IMR-90 (cell line): ENCODE measurements around the gene SLC35C1. TPM values are rescaled to one million over a fixed set of nuclear protein-coding genes. Genes with fewer than 3 reads are reported as not detected.

ENCODE experiments used
- ATAC-seq: fragments of 200-7000 bp; cut with Tn5 transposase; 2 replicates; pipeline ENCODE4 v1.9.1; 2020; ENCODE audit warnings: low read depth, mild to moderate bottlenecking, moderate library complexity
- BruUV-seq: library from RNA; stranded (reverse); fragments of 400-500 nt; replicated peaks from 2 replicates; lab custom pipeline; 2021; lab: Mats Ljungman, UMichigan
- CTCF ChIA-PET: fragments of 300-600 bp; formaldehyde crosslinking; extraction: SDS; loops from one replicate; lab custom pipeline; 2021; ENCODE audit warnings: antibody characterized with exemption; lab: Yijun Ruan, JAX
- POLR2A ChIA-PET: fragments of 300-600 bp; sonication (Branson Sonifier 250); formaldehyde crosslinking; loops from one replicate; lab custom pipeline; 2022; ENCODE audit warnings: antibody characterized with exemption; ENCODE audit not compliant: unreplicated experiment; lab: Charles Lee
- DNase-seq: peaks from one replicate; pipeline ENCODE4 v3.0.0; 2013
- H2AFZ ChIP-seq: replicated peaks from 2 replicates; pipeline ENCODE3; 2013; ENCODE audit warnings: low read length, mild to moderate bottlenecking; ENCODE audit not compliant: poor library complexity
- H2AK5ac ChIP-seq: 2 replicates; pipeline ENCODE4 v1.6.1; 2013; ENCODE audit warnings: low read depth, low read length, inconsistent platforms
- H2AK9ac ChIP-seq: replicated peaks from 2 replicates; pipeline ENCODE3; 2013; ENCODE audit warnings: mild to moderate bottlenecking, low read depth, low read length, moderate library complexity; ENCODE audit not compliant: poor library complexity
- H2BK120ac ChIP-seq: 2 replicates; pipeline ENCODE4 v1.6.1; 2013; ENCODE audit warnings: low read depth, low read length, inconsistent platforms
- H2BK15ac ChIP-seq: 3 replicates; pipeline ENCODE4 v1.6.1; 2013; ENCODE audit warnings: low read depth, low read length, inconsistent platforms
- H2BK20ac ChIP-seq: 2 replicates; pipeline ENCODE4 v1.6.1; 2013; ENCODE audit warnings: low read depth, mild to moderate bottlenecking, inconsistent platforms, low read length, moderate library complexity
- H2BK5ac ChIP-seq: 2 replicates; pipeline ENCODE4 v1.6.1; 2013; ENCODE audit warnings: mild to moderate bottlenecking, low read depth, low read length, inconsistent platforms; ENCODE audit not compliant: poor library complexity, severe bottlenecking
- H3K14ac ChIP-seq: replicated peaks from 2 replicates; pipeline ENCODE4 v1.6.1; 2013; ENCODE audit warnings: low read depth, low read length, inconsistent platforms
- H3K18ac ChIP-seq: 2 replicates; pipeline ENCODE4 v1.6.1; 2013; ENCODE audit warnings: low read depth, low read length, control low read depth
- H3K23ac ChIP-seq: 2 replicates; pipeline ENCODE4 v1.6.1; 2013; ENCODE audit warnings: low read depth, low read length, inconsistent platforms
- H3K27ac ChIP-seq: 2 replicates; pipeline ENCODE4 v1.5.1; 2013; ENCODE audit warnings: mild to moderate bottlenecking, control low read depth, low read length; ENCODE audit not compliant: insufficient read depth
- H3K27me3 ChIP-seq: 2 replicates; pipeline ENCODE4 v1.6.1; 2013; ENCODE audit warnings: low read length; ENCODE audit not compliant: control insufficient read depth, insufficient read depth
- H3K36me3 ChIP-seq: 2 replicates; pipeline ENCODE4 v1.6.1; 2013; ENCODE audit warnings: low read length, mixed read lengths; ENCODE audit not compliant: control insufficient read depth, insufficient read depth
- H3K4ac ChIP-seq: 2 replicates; pipeline ENCODE4 v1.6.1; 2013; ENCODE audit warnings: low read depth, low read length, inconsistent platforms
- H3K4me1 ChIP-seq: 2 replicates; pipeline ENCODE4 v1.6.1; 2013; ENCODE audit warnings: low read length, mixed read lengths; ENCODE audit not compliant: control insufficient read depth, insufficient read depth
- H3K4me2 ChIP-seq: 2 replicates; pipeline ENCODE4 v1.6.1; 2013; ENCODE audit warnings: low read depth, mild to moderate bottlenecking, control low read depth, low read length, moderate library complexity
- H3K4me3 ChIP-seq: 2 replicates; pipeline ENCODE4 v1.5.1; 2013; ENCODE audit warnings: low read depth, mild to moderate bottlenecking, control low read depth, low read length, moderate library complexity; ENCODE audit not compliant: insufficient read depth
- H3K56ac ChIP-seq: 2 replicates; pipeline ENCODE4 v1.6.1; 2013; ENCODE audit warnings: low read length, inconsistent platforms; ENCODE audit not compliant: insufficient read depth; ENCODE audit errors: extremely low read depth
- H3K79me1 ChIP-seq, 2 experiments: 2 replicates each; pipeline ENCODE4 v1.6.1; 2013; ENCODE audit warnings: low read length in 2 of 2, inconsistent platforms in 1 of 2, low read depth in 1 of 2
- H3K9ac ChIP-seq: 2 replicates; pipeline ENCODE4 v1.6.1; 2013; ENCODE audit warnings: low read depth, low read length, control low read depth
- H3K9me1 ChIP-seq: 2 replicates; pipeline ENCODE4 v1.6.1; 2013; ENCODE audit warnings: low read length, inconsistent platforms; ENCODE audit not compliant: insufficient read depth
- H3K9me3 ChIP-seq: 2 replicates; pipeline ENCODE4 v1.6.1; 2013; ENCODE audit warnings: low read length; ENCODE audit not compliant: control insufficient read depth, insufficient read depth
- H4K20me1 ChIP-seq: 2 replicates; pipeline ENCODE4 v1.6.1; 2013; ENCODE audit warnings: low read length, inconsistent platforms; ENCODE audit not compliant: insufficient read depth
- H4K5ac ChIP-seq: 2 replicates; pipeline ENCODE4 v1.6.1; 2013; ENCODE audit warnings: mild to moderate bottlenecking, low read depth, low read length, control low read depth
- H4K8ac ChIP-seq, 2 experiments: 2 replicates each; pipeline ENCODE4 v1.6.1; 2013; ENCODE audit warnings: low read depth in 2 of 2, low read length in 2 of 2, control low read depth in 1 of 2, inconsistent platforms in 1 of 2
- H4K91ac ChIP-seq: 2 replicates; pipeline ENCODE4 v1.6.1; 2013; ENCODE audit warnings: low read depth, low read length, inconsistent platforms; ENCODE audit not compliant: insufficient read depth
- BHLHE40 ChIP-seq: fragments of 150-350 bp; IDR thresholded peaks from 2 replicates; pipeline ENCODE4 v1.6.1; 2016; ENCODE audit warnings: mild to moderate bottlenecking, low read depth, low read length
- CEBPB ChIP-seq: IDR thresholded peaks from 2 replicates; pipeline ENCODE4 v1.6.1; 2012; ENCODE audit warnings: low read depth, low read length, improper control_type of control experiment
- CHD1 ChIP-seq: IDR thresholded peaks from 2 replicates; pipeline ENCODE4 v1.6.1; 2012; ENCODE audit warnings: low read depth, low read length, improper control_type of control experiment
- FOS ChIP-seq: fragments of 150-350 bp; IDR thresholded peaks from 2 replicates; pipeline ENCODE4 v1.6.1; 2016; ENCODE audit warnings: low read depth, low read length
- MAFK ChIP-seq: IDR thresholded peaks from 2 replicates; pipeline ENCODE4 v1.6.1; 2012; ENCODE audit warnings: low read depth, low read length, improper control_type of control experiment
- MAZ ChIP-seq: IDR thresholded peaks from 2 replicates; pipeline ENCODE4 v1.6.1; 2012; ENCODE audit warnings: low read depth, mild to moderate bottlenecking, low read length, improper control_type of control experiment, moderate library complexity, borderline replicate concordance
- MXI1 ChIP-seq: IDR thresholded peaks from 2 replicates; pipeline ENCODE4 v1.6.1; 2012; ENCODE audit warnings: low read depth, mild to moderate bottlenecking, low read length, moderate library complexity, borderline replicate concordance
- NFE2L2 ChIP-seq: fragments of 150-350 bp; IDR thresholded peaks from 2 replicates; pipeline ENCODE4 v1.6.1; 2016; ENCODE audit warnings: low read depth, mild to moderate bottlenecking, low read length
- POLR2A ChIP-seq: IDR thresholded peaks from 2 replicates; pipeline ENCODE4 v1.6.1; 2012; ENCODE audit warnings: mild to moderate bottlenecking, low read depth, low read length
- RAD21 ChIP-seq: IDR thresholded peaks from 2 replicates; pipeline ENCODE4 v1.6.1; 2012; ENCODE audit warnings: low read length, improper control_type of control experiment
- RCOR1 ChIP-seq: IDR thresholded peaks from 2 replicates; pipeline ENCODE4 v1.6.1; 2012; ENCODE audit warnings: mild to moderate bottlenecking, low read length, improper control_type of control experiment; ENCODE audit not compliant: insufficient replicate concordance
- RFX5 ChIP-seq: IDR thresholded peaks from 2 replicates; pipeline ENCODE4 v1.8.0; 2012; ENCODE audit warnings: low read depth, mild to moderate bottlenecking, low read length, moderate library complexity
- SMC3 ChIP-seq: fragments of 150-350 bp; IDR thresholded peaks from 2 replicates; pipeline ENCODE4 v1.6.1; 2016; ENCODE audit warnings: low read depth, mild to moderate bottlenecking, antibody characterized with exemption, low read length, moderate library complexity
- WGBS, 2 experiments: methylation state at CpG; one replicate each; pipeline versions ENCODE4 v1.1.5 to v1.1.7; 2013; ENCODE audit warnings: missing lambda C conversion rate in 2 of 2; ENCODE audit not compliant: insufficient read length in 1 of 2; ENCODE audit errors: extremely low coverage in 2 of 2; 5-methylcytosine and 5-hydroxymethylcytosine counted together
- dilution Hi-C: fragments of 300-500 bp; cut with HindIII; formaldehyde crosslinking; loops from one replicate; pipeline ENCODE4 v1.14.3; 2018; ENCODE audit warnings: low sequenced_read_pairs; ENCODE audit not compliant: unreplicated experiment
- in situ Hi-C: fragments of 300-500 bp; cut with MboI; formaldehyde crosslinking; loops from 3 replicates; pipeline ENCODE4 v1.14.3; 2019; ENCODE audit warnings: low sequenced_read_pairs, inconsistent platforms, mixed read lengths
- intact Hi-C: fragments of 100-400 bp; cut with micrococcal nuclease; formaldehyde crosslinking; loops from 2 replicates; pipeline ENCODE4 v1.10.0; 2022
- polyA plus RNA-seq, 3 experiments: library from polyadenylated mRNA; depleted of rRNA; stranded (reverse); fragments of >200 nt; gene quantifications; 2 replicates each; pipeline ENCODE4 v1.2.3, GENCODE V29; 2012; ENCODE audit warnings: low replicate concordance in 1 of 3
- total RNA-seq: library from RNA; depleted of rRNA; stranded (reverse); fragments of >200 nt; gene quantifications from 2 replicates; pipeline ENCODE4 v1.2.3, GENCODE V29; 2012
- TF ChIP-seq, protein P1 (sequence below): conservative IDR thresholded peaks from 2 replicates; pipeline ENCODE4 v1.5.1; 2012; ENCODE audit warnings: mild to moderate bottlenecking, low read depth, low read length, improper control_type of control experiment
- TF ChIP-seq, protein P2 (sequence below): fragments of 150-350 bp; IDR thresholded peaks from 2 replicates; pipeline ENCODE4 v1.6.1; 2017; ENCODE audit warnings: mild to moderate bottlenecking, antibody characterized with exemption, low read length, low read depth
- TF ChIP-seq, protein P3 (sequence below): fragments of 150-350 bp; IDR thresholded peaks from 2 replicates; pipeline ENCODE4 v1.6.1; 2016; ENCODE audit warnings: low read depth, mild to moderate bottlenecking, low read length, moderate library complexity, borderline replicate concordance

SLC35C1 gene
- total and polyA plus RNA-seq, 2 of the 4 experiments (the other 2 are of a cell fraction) = 4.3 to 27.1 TPM

DNA sequence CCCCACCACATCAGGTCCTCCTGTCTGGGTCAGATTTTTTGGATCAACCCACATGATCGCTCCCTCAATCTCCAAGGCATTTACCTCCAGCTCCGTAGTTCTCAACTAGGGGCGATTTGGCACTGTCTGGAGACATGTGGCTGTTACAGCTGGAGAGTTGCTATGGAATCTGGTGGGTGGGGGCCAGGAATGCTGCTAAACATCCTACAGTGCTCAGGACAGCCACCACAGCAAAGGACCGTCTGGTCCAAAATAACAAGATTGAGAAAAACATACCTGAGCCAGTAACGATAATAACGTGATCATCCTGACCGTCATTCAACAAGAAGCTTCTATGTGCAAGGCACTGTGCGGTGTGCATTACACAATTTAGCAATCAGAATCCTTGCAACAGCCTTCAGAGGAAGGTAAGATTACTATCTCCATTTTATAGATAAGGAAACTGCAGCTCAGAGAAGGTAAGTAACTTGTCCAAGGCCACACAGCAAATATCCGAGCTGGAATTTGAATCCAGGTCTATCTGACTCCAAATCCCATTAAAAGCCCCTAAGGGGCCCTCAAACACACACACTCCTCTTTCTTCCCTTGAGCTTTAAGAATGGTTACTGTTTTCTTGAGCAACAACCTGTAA lies 28.0 kb downstream of the SLC35C1 start:
- no TSS peak for BruUV-seq
- Histone ChIP-seq H3K18ac (no peak overlapping the region), H3K23ac (no peak overlapping the region), H4K5ac (no peak overlapping the region), H4K8ac (no peak overlapping the region), H3K4me1 (no peaks in the 10 kb centered on the region), H3K9ac (no peak overlapping the region), H3K36me3 (no peaks in the 10 kb centered on the region), H3K4me3 (no peak overlapping the region), H3K14ac (no peak overlapping the region), H3K4ac (no peak overlapping the region), H3K27ac (no peak overlapping the region), H3K4me2 (no peak overlapping the region), H4K20me1 (no peaks in the 10 kb centered on the region), H3K56ac (no peak overlapping the region), H2BK20ac (no peak overlapping the region), H2BK5ac (no peak overlapping the region), H4K91ac (no peak overlapping the region), H2AK9ac (no peak overlapping the region), H2BK15ac (no peak overlapping the region), H2BK120ac (no peak overlapping the region), H2AFZ (no peak overlapping the region), H2AK5ac (no peak overlapping the region), H3K79me1 (no peaks in the 10 kb centered on the region), H3K27me3 (peaks cover 29% of the 10 kb centered on the region), H3K9me1 (no peaks in the 10 kb centered on the region), H3K9me3 (no peaks in the 10 kb centered on the region)
- in situ Hi-C loops = no loop called here
- TF ChIP-seq CEBPB (no peak), BHLHE40 (no peak), MAZ (no peak; the same call in 1 of the 2 replicates), SMC3 (no peak), RAD21 (no peak), FOS (no peak), POLR2A (no peak), MXI1 (no peak), RCOR1 (no peak), CHD1 (no peak), MAFK (no peak), RFX5 (no peak), NFE2L2 (no peak)
- TF ChIP-seq, protein P1, sequence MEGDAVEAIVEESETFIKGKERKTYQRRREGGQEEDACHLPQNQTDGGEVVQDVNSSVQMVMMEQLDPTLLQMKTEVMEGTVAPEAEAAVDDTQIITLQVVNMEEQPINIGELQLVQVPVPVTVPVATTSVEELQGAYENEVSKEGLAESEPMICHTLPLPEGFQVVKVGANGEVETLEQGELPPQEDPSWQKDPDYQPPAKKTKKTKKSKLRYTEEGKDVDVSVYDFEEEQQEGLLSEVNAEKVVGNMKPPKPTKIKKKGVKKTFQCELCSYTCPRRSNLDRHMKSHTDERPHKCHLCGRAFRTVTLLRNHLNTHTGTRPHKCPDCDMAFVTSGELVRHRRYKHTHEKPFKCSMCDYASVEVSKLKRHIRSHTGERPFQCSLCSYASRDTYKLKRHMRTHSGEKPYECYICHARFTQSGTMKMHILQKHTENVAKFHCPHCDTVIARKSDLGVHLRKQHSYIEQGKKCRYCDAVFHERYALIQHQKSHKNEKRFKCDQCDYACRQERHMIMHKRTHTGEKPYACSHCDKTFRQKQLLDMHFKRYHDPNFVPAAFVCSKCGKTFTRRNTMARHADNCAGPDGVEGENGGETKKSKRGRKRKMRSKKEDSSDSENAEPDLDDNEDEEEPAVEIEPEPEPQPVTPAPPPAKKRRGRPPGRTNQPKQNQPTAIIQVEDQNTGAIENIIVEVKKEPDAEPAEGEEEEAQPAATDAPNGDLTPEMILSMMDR = no peak
- TF ChIP-seq, protein P2, sequence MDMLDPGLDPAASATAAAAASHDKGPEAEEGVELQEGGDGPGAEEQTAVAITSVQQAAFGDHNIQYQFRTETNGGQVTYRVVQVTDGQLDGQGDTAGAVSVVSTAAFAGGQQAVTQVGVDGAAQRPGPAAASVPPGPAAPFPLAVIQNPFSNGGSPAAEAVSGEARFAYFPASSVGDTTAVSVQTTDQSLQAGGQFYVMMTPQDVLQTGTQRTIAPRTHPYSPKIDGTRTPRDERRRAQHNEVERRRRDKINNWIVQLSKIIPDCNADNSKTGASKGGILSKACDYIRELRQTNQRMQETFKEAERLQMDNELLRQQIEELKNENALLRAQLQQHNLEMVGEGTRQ = no peak
- TF ChIP-seq, protein P3, sequence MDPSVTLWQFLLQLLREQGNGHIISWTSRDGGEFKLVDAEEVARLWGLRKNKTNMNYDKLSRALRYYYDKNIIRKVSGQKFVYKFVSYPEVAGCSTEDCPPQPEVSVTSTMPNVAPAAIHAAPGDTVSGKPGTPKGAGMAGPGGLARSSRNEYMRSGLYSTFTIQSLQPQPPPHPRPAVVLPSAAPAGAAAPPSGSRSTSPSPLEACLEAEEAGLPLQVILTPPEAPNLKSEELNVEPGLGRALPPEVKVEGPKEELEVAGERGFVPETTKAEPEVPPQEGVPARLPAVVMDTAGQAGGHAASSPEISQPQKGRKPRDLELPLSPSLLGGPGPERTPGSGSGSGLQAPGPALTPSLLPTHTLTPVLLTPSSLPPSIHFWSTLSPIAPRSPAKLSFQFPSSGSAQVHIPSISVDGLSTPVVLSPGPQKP = no peak
- WGBS, 2 experiments = 75% methylated on average over 5 of the region's 9 CpGs; no CpG with 5 or more reads in 1 of the 2 experiments
- POLR2A ChIA-PET = no interaction called here
- intact Hi-C loops = no loop called here
- dilution Hi-C loops = no loop called here
- ATAC-seq = no peak
- no peak for DNase-seq
- CTCF ChIA-PET = no interaction called here
